Body of pancreas (tissue), 4 donors: ENCODE results near the gene SNRNP70. TPM values are rescaled to one million over a fixed set of nuclear protein-coding genes. Genes with fewer than 3 reads are reported as not detected.

ENCODE experiments used
- ATAC-seq: fragments of 150-250 bp; one replicate; pipeline ENCODE4 v1.9.1; 2016
- DNase-seq, 4 donors: peaks; one replicate each; pipeline ENCODE4 v3.0.0-alpha.2; 2019
- H3K27ac ChIP-seq, 4 donors: fragments of 200-600 bp; sonication (generic); 1 replicate in 3 of 4; 2 replicates in 1 of 4; pipeline versions ENCODE4 v1.5.1 to v1.6.1; 2016 to 2019; ENCODE audit warnings: mild to moderate bottlenecking in 1 of 4, mixed read lengths in 1 of 4, moderate library complexity in 1 of 4
- H3K27me3 ChIP-seq, 2 donors: fragments of 200-600 bp; sonication (generic); one replicate each; pipeline ENCODE4 v1.6.0; 2016; ENCODE audit warnings: mild to moderate bottlenecking in 1 of 2
- H3K36me3 ChIP-seq, 2 donors: fragments of 200-600 bp; sonication (generic); replicated peaks in 1 of 2; 2 replicates each; pipeline ENCODE4 v1.5.1; 2016; ENCODE audit warnings: low read depth in 2 of 2; ENCODE audit not compliant: insufficient read depth in 1 of 2
- H3K4me1 ChIP-seq: fragments of 200-600 bp; sonication (generic); one replicate; pipeline ENCODE4 v1.6.0; 2016
- H3K4me3 ChIP-seq, 2 donors: fragments of 200-600 bp; sonication (generic); 1 replicate in 1 of 2; 2 replicates in 1 of 2; pipeline ENCODE4 v1.5.1; 2016 to 2019
- H3K9me3 ChIP-seq, 3 donors: fragments of 200-600 bp; sonication (generic); 1 replicate in 2 of 3; 2 replicates in 1 of 3; pipeline ENCODE4 v1.5.1; 2016
- POLR2A ChIP-seq, 3 donors: fragments of 450-650 bp; IDR thresholded peaks; one replicate each; pipeline ENCODE4 v1.6.1; 2016; ENCODE audit warnings: antibody characterized with exemption in 3 of 3, mild to moderate bottlenecking in 2 of 3
- WGBS, 2 donors: methylation state at CpG; one replicate each; pipeline ENCODE4 v1.1.5; 2017; 5-methylcytosine and 5-hydroxymethylcytosine counted together
- intact Hi-C: fragments of 100-400 bp; cut with DNase I; formaldehyde crosslinking; loops from one replicate; pipeline ENCODE4 v1.15.1; 2023
- total RNA-seq, 2 donors: library from RNA; depleted of rRNA; stranded (reverse); fragments of >200 nt; gene quantifications; one replicate each; pipeline ENCODE4 v1.1.0, GENCODE V29; 2016
- TF ChIP-seq, protein P1 (sequence below), 7 experiments: fragments of 450-650 bp in 4 of 7; fragments of 200-600 bp in 3 of 7; sonication (generic) in 3 of 7; IDR thresholded peaks; one replicate each; pipeline ENCODE4 v1.5.1; 2016 to 2019; ENCODE audit warnings: antibody characterized with exemption in 7 of 7

Gene SNRNP70
- total RNA-seq, 2 donors from 2014 or later: 199 to 588 TPM

GRCh38 chr19:49064029-49064629 lies 21.1 kb upstream of the SNRNP70 start:
- Histone ChIP-seq H3K27ac (no peak overlapping the region), H3K4me3 (no peak overlapping the region), H3K27me3 (peaks cover 0 to 7% of the 10 kb centered on the region in 2 donors), H3K36me3 (no peaks in the 10 kb centered on the region), H3K9me3 (no peaks in the 10 kb centered on the region), H3K4me1 (peaks cover 12% of the 10 kb centered on the region)
- intact Hi-C loops: no loop called here
- ATAC-seq (no peak), DNase-seq (no peak)
- 62 to 64% methylated on average over 8 to 10 of the region's 10 CpGs for WGBS, 2 donors
- TF ChIP-seq, protein P1, sequence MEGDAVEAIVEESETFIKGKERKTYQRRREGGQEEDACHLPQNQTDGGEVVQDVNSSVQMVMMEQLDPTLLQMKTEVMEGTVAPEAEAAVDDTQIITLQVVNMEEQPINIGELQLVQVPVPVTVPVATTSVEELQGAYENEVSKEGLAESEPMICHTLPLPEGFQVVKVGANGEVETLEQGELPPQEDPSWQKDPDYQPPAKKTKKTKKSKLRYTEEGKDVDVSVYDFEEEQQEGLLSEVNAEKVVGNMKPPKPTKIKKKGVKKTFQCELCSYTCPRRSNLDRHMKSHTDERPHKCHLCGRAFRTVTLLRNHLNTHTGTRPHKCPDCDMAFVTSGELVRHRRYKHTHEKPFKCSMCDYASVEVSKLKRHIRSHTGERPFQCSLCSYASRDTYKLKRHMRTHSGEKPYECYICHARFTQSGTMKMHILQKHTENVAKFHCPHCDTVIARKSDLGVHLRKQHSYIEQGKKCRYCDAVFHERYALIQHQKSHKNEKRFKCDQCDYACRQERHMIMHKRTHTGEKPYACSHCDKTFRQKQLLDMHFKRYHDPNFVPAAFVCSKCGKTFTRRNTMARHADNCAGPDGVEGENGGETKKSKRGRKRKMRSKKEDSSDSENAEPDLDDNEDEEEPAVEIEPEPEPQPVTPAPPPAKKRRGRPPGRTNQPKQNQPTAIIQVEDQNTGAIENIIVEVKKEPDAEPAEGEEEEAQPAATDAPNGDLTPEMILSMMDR (IDR thresholded peaks at IDR 0.05): no peak
- TF ChIP-seq POLR2A (IDR thresholded peaks at IDR 0.05): no peak

DNA sequence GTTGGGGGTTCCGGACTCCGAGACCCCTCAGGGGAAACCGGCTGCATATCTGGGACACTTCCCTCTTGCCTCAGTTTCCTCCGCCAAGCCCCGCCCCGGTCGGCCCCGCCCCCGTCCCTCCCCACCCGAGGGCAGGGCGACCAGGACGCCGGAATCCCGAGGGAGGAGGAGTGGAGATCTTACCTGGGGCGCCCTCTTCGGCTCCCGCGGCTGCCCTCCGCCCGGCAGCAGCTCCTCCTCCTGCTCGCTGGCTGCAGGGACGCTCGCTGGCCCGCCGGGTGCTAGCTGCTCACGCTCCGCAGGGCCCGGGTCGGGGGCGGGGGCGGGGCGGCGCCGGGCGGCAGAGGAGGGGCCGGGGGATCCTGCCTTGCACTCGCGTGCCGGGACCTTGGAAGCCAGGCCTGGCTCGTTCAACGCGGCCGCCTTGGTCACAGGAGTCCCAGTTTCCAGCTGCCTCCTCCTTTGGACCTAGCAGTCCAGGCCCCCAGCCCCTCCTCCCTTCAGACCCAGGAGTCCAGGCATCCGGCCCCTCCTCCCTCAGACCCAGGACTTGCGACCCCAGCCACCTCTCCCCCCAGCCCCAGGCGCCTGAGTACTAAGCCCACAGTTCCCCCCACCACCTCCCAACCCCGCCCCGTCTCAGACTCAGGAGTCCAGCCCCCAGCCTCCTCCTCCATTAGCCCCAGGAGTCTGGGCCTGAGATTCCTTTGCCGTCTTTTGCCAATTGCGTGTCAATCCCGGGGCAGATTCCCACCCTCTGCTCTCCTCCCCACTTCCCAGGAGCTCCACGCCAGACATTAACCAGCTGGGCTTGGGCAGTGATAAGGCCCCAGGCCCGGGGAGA lies 20.3 kb upstream of the SNRNP70 start, which contains the start of gene NTF4:
Gene NTF4, minus strand, starts transcription at position 51 of the 844 bp plus-strand sequence. CDS start 2,821 bp downstream, outside the sequence.
- no peaks in the 10 kb centered on the region for H3K36me3 ChIP-seq
- peaks cover 12% of the 10 kb centered on the region for H3K4me1 ChIP-seq
- DNase-seq: peak in 3 of 4 donors; percentile 19 to 52 (median 39)
- peak; percentile 45 for ATAC-seq
- no peak within 1 kb of the TSS for H3K27ac ChIP-seq
- H3K9me3 ChIP-seq: no peaks in the 10 kb centered on the region
- 8 to 28% methylated on average over 7 to 48 of the region's 53 CpGs for WGBS, 2 donors
- TF ChIP-seq, protein P1 (IDR thresholded peaks at IDR 0.05): no peak
- no peak for TF ChIP-seq POLR2A (IDR thresholded peaks at IDR 0.05)
- no peak within 1 kb of the TSS for H3K4me3 ChIP-seq
- H3K27me3 ChIP-seq: peaks cover 0 to 7% of the 10 kb centered on the region in 2 donors
- intact Hi-C loops: no loop called here

GRCh38 chr19:49065905-49066512 lies 19.2 kb upstream of the SNRNP70 start:
- Histone ChIP-seq H3K27me3 (peaks cover 0 to 7% of the 10 kb centered on the region in 2 donors), H3K4me3 (no peak overlapping the region), H3K36me3 (no peaks in the 10 kb centered on the region), H3K27ac (no peak overlapping the region), H3K9me3 (no peaks in the 10 kb centered on the region), H3K4me1 (peaks cover 12% of the 10 kb centered on the region)
- intact Hi-C loops: no loop called here
- no peak for ATAC-seq
- DNase-seq: no peak
- TF ChIP-seq POLR2A (IDR thresholded peaks at IDR 0.05): no peak
- TF ChIP-seq, protein P1 (IDR thresholded peaks at IDR 0.05): no peak
- WGBS, 2 donors: 57 to 73% methylated on average over 11 to 13 of the region's 13 CpGs

DNA sequence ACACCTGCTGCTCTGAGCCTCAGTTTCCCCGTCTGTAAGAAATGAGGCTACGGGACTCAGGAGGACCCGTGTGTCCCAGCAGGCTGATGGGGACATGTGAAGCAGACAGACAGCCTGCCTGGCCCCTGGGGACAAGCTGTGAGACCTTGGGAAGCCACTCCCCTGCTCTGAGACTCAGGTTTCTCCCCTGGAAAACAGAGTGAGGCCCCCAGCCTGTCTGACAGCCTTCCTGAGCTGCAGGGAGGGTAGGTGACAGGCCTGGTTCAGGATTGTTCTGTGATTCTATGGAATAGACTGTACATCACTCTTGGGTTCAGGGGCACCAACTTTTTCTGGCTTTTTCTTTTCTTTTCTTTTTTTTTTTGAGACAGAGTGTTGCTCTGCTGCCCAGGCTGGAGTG lies 17.7 kb upstream of the SNRNP70 start:
- H3K4me3 ChIP-seq: no peak overlapping the region
- no peak for DNase-seq
- TF ChIP-seq, protein P1 (IDR thresholded peaks at IDR 0.05): no peak
- no peak for TF ChIP-seq POLR2A (IDR thresholded peaks at IDR 0.05)
- H3K27me3 ChIP-seq: peaks cover 0 to 19% of the 10 kb centered on the region in 2 donors
- H3K27ac ChIP-seq: no peak overlapping the region
- H3K9me3 ChIP-seq: no peaks in the 10 kb centered on the region
- intact Hi-C loops: no loop called here
- H3K36me3 ChIP-seq: no peaks in the 10 kb centered on the region
- ATAC-seq: no peak
- peaks cover 17% of the 10 kb centered on the region for H3K4me1 ChIP-seq
- WGBS, 2 donors: 29 to 40% methylated on average over 2 to 3 of the region's 3 CpGs
